Activated effector memory CD4-positive, alpha-beta T cell treated with Interleukin-2 at 50 U/mL for 16 hours (primary cell): Measurements from ENCODE around the gene TENM3.

Experiments
- DNase-seq: peaks from one replicate; pipeline ENCODE4 v3.0.0-alpha.2; 2020

Gene TENM3

GRCh38 chr4:182415116-182415515, 171.9 kb downstream of the TENM3 start:
- no peak for DNase-seq

DNA sequence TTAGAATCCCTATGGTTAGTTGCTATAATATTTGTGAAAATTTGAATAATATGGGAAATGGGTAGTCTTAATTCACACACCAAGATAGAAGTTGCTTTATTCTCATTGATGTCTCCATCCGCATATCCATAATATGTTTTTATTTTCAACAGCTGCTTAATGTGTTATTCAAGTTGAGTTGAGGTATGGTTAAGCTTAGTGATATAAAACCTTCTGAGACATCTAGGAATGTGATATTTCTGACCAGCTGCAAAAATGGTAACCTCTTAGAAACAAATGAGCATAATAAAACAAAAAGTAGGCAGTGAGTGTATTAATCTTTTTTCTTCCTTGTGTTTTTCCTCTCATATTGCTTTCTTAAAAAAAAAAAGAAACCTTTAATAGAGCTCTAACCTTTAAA, 172.9 kb downstream of the TENM3 start:
- DNase-seq = no peak

DNA sequence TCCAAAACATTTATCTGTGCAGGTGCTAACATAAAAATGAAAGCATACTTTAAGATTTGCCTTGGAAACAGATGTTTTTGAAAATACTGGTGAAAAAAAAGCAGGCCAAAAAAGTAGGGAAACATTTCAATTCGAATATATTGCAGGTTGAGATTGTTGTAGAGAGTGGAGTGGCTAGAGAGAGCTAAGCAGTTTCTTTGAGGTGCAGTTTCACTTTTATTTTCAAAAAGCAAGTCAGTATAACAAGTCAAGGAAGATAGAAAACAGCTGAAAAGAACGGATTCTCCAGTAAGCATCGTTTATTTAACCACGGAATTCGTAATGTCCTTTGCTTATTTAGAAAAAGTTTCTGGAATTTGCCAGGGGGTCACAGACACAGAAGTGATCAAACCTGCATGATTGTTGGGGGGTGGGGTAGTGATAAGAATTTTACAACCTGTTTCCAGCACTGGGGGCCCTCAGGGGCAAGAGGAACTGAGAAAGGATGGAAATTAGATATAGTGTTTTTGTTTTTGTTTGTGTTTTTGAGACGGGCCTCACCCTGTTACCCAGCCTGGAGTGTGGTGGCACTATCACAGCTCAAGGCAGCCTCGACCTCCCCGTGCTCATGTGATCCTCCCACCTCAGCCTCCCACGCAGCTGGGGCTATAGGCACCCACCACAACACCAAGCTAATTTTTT, 175.0 kb downstream of the TENM3 start:
- no peak for DNase-seq

DNA sequence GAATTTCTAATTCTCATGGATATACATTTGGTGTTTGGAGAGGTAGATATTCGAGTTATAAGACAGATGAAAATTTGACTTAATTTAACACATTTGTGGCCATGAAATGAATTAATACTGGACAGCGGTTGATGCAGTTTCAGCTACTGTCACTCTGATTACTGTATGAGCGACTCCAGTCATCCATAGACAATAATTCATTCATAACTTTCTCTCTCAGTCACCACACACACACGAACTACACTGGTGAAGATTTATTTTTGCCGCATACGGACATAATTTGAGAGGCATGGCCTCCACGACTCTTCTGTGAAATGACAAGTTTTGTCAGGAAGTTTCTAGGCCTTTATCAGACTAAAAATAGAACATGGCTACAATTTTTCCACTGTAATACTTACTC, 177.0 kb downstream of the TENM3 start:
- no peak for DNase-seq

GRCh38 chr4:182421753-182422152, 178.6 kb downstream of the TENM3 start:
- no peak for DNase-seq

GRCh38 chr4:182425302-182425701, 182.1 kb downstream of the TENM3 start:
- DNase-seq = no peak

- no peak for DNase-seq
These were observed 183.7 kb downstream of the TENM3 start for GRCh38 chr4:182426901-182427300.

DNA sequence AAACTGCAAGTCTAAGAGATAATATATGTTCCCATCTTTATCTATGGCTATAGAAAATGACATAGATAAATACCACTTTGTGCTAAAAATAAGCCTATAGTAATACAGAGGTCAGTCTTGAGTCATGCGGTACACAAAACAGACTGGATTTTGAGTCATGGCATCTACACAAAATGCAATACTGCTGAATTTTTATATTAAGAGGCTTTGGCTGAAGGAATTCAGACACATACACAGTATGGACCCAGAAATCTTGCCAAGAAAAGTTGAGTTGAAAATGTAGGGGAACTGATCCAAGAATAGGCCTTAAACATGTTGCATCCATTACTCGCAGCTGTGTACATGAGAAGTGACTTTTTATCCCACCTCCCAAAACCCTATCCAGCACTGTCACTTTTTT, 184.4 kb downstream of the TENM3 start:
- DNase-seq = no peak

DNA sequence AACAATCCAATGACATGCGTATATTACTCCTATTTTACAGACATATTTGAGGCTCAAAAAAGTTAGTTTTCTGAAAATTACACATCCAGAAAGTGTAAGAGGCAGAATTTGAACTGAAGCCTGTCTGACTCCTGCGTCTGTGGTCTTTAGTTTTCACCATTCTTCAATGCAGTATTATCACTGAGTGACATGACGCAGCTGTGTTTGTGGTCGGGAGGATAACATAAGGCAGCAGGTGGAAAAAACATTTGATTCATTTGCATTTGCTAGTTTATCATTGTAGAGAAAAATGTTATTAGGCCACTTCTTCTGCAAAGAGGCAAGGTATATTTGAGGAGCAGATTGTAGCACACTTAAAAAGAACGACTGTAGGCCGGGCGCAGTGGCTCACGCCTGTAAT, 186.7 kb downstream of the TENM3 start:
- DNase-seq = no peak

DNA sequence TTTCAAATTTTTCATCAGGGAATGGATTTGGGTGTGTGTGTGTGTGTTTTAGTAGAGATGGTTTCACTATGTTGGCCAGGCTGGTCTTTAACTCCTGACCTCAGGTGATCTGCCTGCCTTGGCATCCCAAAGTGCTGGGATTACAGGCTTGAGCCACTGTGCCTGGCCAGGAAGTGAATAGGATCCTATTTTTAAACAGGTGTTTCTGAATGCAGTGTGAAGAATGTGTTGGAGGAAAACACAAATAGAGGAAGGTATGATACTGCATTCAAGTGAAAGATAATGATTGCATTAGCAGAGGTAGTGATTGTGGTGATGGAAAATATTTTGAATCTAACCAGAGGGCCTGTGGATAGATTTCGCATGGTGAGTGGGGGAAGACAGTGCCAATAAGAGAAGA, 189.6 kb downstream of the TENM3 start:
- no peak for DNase-seq

GRCh38 chr4:182434720-182435119, 191.5 kb downstream of the TENM3 start:
- DNase-seq = no peak

DNA sequence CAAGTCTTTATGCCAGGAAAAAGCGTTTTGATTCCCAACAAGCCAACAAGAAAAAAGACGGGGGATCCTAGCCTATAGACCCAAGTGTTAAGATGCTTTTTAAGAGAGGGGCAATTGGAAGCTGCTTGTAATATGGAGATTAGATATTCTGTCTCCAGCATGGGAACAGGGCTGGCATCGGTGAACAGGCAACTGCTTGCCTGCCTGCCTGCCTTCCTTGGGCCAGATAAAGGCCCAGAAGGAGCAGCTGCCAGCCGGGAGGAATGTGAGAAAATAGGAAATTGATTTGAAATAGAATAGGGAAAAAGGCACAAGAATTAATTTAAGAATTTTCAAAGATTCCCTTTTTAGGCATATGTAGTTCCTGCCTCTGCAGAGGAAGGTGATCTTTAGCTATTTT, 192.2 kb downstream of the TENM3 start:
- no peak for DNase-seq

- no peak for DNase-seq
These were observed 199.9 kb downstream of the TENM3 start for GRCh38 chr4:182443070-182443469.

DNA sequence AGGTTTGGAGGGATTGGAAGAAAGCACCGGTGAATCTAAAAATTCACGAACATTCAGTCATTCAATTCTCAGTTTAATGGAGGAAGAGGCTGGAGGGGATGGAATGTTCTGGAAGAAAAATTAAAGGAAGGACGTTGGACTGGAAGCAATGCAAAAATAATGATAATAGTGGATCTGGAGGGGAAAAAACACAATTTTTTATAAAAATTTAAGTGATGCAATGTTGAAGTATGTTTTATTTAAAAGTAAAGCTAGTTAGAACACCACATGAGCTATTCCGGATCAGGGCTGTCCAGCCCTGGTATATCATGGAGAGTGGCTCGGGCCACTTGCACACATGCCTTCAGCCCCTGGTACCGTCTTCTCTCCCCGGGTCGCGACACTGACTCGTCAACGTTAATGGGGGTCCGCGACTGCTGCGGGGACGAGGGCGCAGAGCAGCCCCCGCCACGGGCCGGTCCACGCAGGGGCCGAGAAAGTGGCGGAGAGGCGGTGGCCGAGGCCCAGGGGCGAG, 204.6 kb downstream of the TENM3 start:
- DNase-seq = no peak

DNA sequence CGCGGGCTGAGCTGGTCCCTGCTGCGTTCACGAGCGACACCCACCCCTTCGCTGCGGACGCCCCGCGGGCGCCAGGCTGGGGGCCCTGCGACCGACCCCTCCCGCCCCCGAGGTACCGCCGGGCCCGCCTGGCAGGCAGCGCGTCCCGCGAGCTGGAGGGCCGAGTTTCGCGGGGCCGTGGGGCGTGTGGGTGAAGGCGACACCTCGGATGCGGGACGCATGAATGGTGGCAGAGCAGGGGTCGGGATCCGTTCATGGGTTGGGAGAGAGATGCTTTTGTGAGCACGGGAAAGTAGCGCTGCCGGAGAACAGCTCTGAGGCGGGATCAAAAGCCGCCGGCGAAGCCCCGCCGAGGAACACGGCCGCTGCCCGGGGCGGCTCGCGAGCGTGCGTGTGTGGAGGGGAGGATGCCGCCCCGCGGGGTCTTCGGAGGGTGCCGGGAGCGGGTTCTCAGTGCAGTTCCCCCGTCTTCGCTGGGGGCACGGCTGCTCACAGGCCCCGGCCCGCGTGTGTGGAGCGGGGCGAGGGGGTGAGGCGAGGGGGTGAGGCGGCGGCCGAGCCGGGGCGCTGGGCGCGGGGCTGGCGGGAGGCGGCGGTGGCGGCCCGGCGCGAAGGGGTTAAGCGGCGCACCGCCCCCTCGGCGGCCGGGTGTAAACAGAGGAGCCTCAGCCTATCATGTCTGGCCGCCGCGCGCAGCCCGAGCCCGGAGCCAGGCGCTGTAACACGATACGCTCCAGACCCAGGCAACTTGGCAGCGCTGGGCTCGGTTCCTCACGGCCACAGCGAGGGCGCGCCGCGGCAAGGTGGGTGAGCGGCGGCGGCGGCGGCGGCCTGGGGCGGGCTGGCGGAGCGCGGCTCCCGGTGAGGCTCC, 205.3 kb downstream of the TENM3 start:
- no peak for DNase-seq

DNA sequence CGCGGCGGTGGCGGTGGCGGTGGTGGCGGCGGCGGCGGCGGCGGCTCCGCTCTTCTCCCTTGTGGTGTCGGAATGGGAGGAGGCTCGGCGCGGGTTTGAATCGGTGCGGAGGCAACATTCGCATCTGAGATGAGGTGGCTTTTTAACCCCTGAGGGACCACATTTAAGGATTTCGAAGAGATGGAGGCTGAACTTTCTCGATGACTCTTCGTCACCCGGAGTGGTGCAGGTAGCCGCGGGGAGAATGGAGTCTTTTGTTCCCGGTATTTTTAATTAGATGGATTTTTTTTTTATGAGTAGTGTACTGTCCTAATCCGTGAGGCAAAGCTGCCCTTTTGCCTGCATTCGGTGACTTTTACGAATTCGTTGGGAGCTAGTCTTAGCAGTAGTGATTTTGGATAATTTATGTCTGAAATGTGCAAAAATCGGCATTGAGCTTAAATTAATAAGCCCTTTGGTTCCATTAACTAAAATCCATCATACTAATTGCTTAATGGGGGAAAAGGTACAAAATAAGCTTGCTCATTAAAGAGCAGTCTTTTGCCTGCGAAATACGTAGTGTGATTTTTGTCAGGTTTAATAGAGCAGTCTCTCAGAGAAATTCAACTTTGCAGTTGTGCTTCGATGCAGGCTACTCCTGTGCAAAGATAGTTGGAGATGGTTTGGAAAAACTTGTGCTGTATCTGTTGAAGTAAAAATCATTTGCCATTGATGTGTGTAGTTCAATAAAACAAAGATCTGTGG, 206.2 kb downstream of the TENM3 start:
- DNase-seq = no peak

DNA sequence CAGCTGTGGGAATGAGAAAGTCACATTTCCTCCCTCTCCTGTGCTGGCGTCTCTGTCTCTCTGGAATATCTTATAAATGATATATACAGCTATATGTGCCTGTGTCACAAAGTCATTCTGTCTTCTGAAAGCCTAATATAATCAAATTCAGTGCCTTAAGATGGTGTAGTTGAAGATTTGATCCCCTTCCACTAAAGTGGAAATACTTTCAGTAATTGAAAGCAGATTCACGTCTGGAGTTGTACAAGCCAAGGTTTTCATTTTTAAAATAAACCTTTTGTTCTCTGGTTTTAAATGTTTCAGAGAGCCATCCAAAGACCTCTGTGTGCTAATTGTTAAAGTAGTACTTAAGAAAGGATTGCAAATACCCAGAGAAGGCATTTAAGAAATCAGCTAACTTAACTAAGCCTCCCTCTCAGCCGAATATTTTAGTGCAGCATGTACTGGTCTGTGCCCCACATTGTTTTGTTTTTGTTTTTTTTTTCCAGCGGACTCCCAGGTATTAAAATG, 206.8 kb downstream of the TENM3 start:
- no peak for DNase-seq

DNA sequence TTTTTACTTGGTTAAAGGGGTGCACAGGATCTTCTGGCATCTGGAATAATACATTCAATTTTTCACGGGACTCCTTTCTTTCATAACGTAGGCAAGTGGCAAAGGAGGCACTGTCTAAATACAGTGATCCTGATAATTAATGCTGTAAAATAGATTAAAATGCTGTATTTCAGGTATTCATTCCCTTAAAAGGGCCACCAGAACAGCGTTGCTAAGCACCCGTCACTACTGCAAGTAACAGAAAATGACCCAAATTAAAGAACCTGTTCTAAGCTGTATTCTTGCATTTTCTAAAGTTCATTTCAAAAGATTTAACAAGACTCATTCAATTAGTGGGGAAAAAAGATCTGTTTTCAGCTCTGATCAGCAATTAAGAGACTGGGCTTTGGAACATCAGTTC, 208.2 kb downstream of the TENM3 start:
- DNase-seq = no peak

DNA sequence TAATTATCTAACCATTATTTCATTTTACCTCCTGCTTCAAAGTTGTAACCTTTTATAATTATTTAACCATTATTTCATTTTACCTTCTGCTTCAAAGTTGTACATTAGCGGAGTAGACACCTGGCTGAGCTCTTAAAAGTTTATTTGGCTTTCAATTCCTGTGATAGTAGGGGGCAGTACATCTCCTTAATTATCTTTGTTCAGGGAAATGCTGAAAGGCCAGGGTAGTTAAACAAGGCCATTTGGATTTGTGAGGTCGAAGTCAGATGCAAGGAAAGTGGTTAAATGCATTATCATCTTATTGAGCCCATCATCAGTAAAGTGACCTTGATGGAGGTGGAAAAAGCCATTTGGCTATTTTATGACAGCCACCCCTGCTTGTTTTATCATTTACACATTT, 210.6 kb downstream of the TENM3 start:
- DNase-seq = no peak

GRCh38 chr4:182454440-182455013, 211.3 kb downstream of the TENM3 start:
- no peak for DNase-seq

DNA sequence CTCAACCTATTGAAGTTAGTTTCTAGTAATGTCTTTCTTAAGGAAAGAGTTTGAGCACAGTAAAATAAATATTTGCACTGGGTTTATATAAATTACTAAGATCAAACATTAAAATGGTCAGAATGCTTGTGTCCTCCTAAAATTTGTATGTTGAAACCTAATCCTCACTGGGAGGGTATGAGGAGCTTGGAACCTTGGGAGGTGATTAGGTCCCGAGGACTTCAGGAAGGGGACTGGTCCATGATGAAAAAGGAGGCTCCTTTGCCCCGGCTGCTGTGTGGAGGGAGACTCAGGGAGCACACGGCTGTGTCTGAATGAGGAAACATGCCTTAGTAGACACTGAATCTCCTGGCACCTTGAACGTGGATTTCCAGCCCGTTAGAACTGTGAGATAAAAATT, 221.9 kb downstream of the TENM3 start:
- no peak for DNase-seq

- no peak for DNase-seq
These were observed 222.8 kb downstream of the TENM3 start for GRCh38 chr4:182465979-182466378.

- DNase-seq = no peak
These were observed 227.0 kb downstream of the TENM3 start for GRCh38 chr4:182470215-182470614.
